SK-N-SH treated with all-trans-retinoic acid at 6 μM for 48 hours (cell line): Measurements from ENCODE around the gene NARS2.

ENCODE experiments used
- ATAC-seq: fragments of 200-7000 bp; cut with Tn5 transposase; 3 replicates; pipeline ENCODE4 v1.9.1; 2020; ENCODE audit warnings: mild to moderate bottlenecking, moderate library complexity
- BACH2 ChIP-seq: fragments of 250-450 bp; sonication (Bioruptor Pico); IDR thresholded peaks from 2 replicates; pipeline ENCODE4 v1.9.0; 2021; ENCODE audit warnings: mild to moderate bottlenecking, borderline replicate concordance
- CSRNP3 ChIP-seq: fragments of 250-450 bp; sonication (Bioruptor Pico); IDR thresholded peaks from 2 replicates; pipeline ENCODE4 v1.5.1; 2021; ENCODE audit warnings: mild to moderate bottlenecking, moderate library complexity
- ESRRG ChIP-seq: fragments of 250-450 bp; sonication (Bioruptor Pico); IDR thresholded peaks from 2 replicates; pipeline ENCODE4 v1.6.1; 2021; ENCODE audit warnings: mild to moderate bottlenecking
- ISL1 ChIP-seq: fragments of 250-450 bp; sonication (Bioruptor Pico); IDR thresholded peaks from 2 replicates; pipeline ENCODE4 v2.1.2; 2022; ENCODE audit warnings: mild to moderate bottlenecking, moderate library complexity
- OSR1 ChIP-seq: fragments of 250-450 bp; sonication (Bioruptor Pico); IDR thresholded peaks from 2 replicates; pipeline ENCODE4 v1.8.0; 2022; ENCODE audit warnings: moderate library complexity, mild to moderate bottlenecking, inconsistent platforms
- PATZ1 ChIP-seq: fragments of 250-450 bp; sonication (Bioruptor Pico); IDR thresholded peaks from 2 replicates; pipeline ENCODE4 v1.8.0; 2020; ENCODE audit warnings: mild to moderate bottlenecking, moderate library complexity, borderline replicate concordance
- PPARA ChIP-seq: fragments of 250-450 bp; sonication (Bioruptor Pico); IDR thresholded peaks from 2 replicates; pipeline ENCODE4 v1.5.0; 2020; ENCODE audit warnings: mild to moderate bottlenecking, borderline replicate concordance
- SNAI2 ChIP-seq: fragments of 250-450 bp; sonication (Bioruptor Pico); IDR thresholded peaks from 2 replicates; pipeline ENCODE4 v1.5.0; 2020; ENCODE audit warnings: mild to moderate bottlenecking, moderate library complexity
- TCF4 ChIP-seq: fragments of 250-450 bp; sonication (Bioruptor Pico); IDR thresholded peaks from 2 replicates; pipeline ENCODE4 v1.8.0; 2021; ENCODE audit warnings: mild to moderate bottlenecking, moderate library complexity, borderline replicate concordance
- ZC3H10 ChIP-seq: fragments of 250-450 bp; sonication (Bioruptor Pico); IDR thresholded peaks from 2 replicates; pipeline ENCODE4 v1.5.1; 2021; ENCODE audit warnings: mild to moderate bottlenecking, moderate library complexity
- ZFP3 ChIP-seq: fragments of 250-450 bp; sonication (Bioruptor Pico); IDR thresholded peaks from 2 replicates; pipeline ENCODE4 v1.5.0; 2020; ENCODE audit warnings: mild to moderate bottlenecking, moderate library complexity
- ZFP30 ChIP-seq: fragments of 450-650 bp; formaldehyde crosslinking; IDR thresholded peaks from 2 replicates; pipeline ENCODE4 v1.5.0; 2022; ENCODE audit warnings: mild to moderate bottlenecking, moderate library complexity
- ZNF565 ChIP-seq: fragments of 450-650 bp; formaldehyde crosslinking; conservative IDR thresholded peaks from 2 replicates; pipeline ENCODE4 v1.5.0; 2020; ENCODE audit warnings: low read depth, mild to moderate bottlenecking, moderate library complexity
- ZNF70 ChIP-seq: fragments of 450-650 bp; formaldehyde crosslinking; IDR thresholded peaks from 2 replicates; pipeline ENCODE4 v1.5.0; 2020; ENCODE audit warnings: mild to moderate bottlenecking, moderate library complexity
- ZNF8 ChIP-seq: fragments of 450-650 bp; formaldehyde crosslinking; IDR thresholded peaks from 2 replicates; pipeline ENCODE4 v1.5.0; 2020; ENCODE audit warnings: mild to moderate bottlenecking, moderate library complexity
- TF ChIP-seq, protein P1 (sequence below): fragments of 250-450 bp; sonication (Bioruptor Pico); IDR thresholded peaks from 2 replicates; pipeline ENCODE4 v1.8.0; 2021; ENCODE audit warnings: low read depth, mild to moderate bottlenecking, moderate library complexity, borderline replicate concordance
- TF ChIP-seq, protein P2 (sequence below): fragments of 250-450 bp; sonication (Bioruptor Pico); IDR thresholded peaks from 2 replicates; pipeline ENCODE4 v1.5.0; 2020; ENCODE audit warnings: mild to moderate bottlenecking, moderate library complexity
- TF ChIP-seq, protein P3 (sequence below): fragments of 250-450 bp; sonication (Bioruptor Pico); IDR thresholded peaks from 2 replicates; pipeline ENCODE4 v1.5.1; 2020; ENCODE audit warnings: low read depth, mild to moderate bottlenecking, moderate library complexity

Gene NARS2

GRCh38 chr11:78428266-78428636 is 146.4 kb downstream of the NARS2 start:
- TF ChIP-seq ZFP3 (CRISPR knock-in tag) (no peak), OSR1 (no peak), ZFP30 (no peak), ZNF70 (no peak), ZNF565 (no peak), PATZ1 (CRISPR knock-in tag) (no peak), ZC3H10 (no peak), TCF4 (CRISPR knock-in tag) (no peak), PPARA (CRISPR knock-in tag) (no peak), CSRNP3 (CRISPR knock-in tag) (no peak), ESRRG (CRISPR knock-in tag) (no peak), BACH2 (CRISPR knock-in tag) (no peak)
- TF ChIP-seq, protein P1, sequence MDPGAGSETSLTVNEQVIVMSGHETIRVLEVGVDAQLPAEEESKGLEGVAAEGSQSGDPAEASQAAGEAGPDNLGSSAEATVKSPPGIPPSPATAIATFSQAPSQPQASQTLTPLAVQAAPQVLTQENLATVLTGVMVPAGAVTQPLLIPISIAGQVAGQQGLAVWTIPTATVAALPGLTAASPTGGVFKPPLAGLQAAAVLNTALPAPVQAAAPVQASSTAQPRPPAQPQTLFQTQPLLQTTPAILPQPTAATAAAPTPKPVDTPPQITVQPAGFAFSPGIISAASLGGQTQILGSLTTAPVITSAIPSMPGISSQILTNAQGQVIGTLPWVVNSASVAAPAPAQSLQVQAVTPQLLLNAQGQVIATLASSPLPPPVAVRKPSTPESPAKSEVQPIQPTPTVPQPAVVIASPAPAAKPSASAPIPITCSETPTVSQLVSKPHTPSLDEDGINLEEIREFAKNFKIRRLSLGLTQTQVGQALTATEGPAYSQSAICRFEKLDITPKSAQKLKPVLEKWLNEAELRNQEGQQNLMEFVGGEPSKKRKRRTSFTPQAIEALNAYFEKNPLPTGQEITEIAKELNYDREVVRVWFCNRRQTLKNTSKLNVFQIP (CRISPR knock-in tag): no peak
- no peak for ATAC-seq

DNA sequence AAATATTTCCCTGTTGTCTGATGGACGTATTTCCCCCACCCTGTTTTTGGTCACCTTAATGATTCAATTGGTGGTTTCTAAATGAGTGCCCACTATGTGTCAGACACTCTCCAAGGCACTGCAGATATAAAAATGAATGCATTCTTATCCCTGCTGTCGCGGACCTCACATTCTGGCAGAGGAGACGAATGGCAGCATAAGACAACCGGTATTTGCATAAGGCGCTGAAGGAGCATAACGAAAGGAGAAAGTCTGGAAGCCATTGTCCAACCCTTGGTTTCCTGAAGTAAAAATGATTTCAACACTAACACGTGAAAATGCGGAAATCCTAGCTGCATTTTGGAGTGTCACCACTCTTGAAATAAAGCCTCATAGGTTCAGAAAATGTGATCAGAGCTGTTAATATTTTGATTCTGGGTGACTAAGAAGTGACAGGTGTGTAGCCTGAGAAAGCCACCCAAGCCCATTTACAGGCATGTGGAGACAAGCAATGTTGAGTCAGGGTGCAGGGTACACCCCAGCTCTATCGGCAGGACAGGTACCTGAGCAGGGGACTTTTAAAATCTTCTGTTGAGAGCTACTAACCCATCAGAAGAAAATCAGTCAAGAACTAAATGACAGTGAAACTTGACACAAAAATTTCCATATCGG is 146.9 kb downstream of the NARS2 start:
- no peak for ATAC-seq
- TF ChIP-seq PATZ1 (CRISPR knock-in tag): no peak

DNA sequence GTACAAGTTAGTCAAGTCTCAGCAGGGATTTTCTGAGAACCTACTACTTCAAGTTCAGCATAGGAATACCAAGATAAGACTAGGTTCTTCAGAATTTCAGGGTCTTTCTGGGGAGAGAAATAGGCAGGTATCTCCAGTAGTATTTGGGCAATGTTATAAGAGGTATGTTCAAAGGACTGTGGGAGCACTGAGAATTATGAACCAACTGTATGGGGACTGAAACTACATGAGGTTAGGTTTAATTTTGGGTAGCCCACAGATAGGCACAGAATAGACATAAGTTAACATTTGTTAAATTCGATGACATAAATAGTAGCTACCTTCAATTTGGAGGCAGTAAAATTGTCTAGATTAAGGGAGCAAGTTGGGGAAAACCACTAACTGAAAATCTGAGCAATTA is 147.8 kb downstream of the NARS2 start:
- TF ChIP-seq ZNF70 (peak; percentile 86), ZFP30 (no peak)
- no peak for ATAC-seq

GRCh38 chr11:78425399-78426070 is 149.1 kb downstream of the NARS2 start:
- TF ChIP-seq, protein P2, sequence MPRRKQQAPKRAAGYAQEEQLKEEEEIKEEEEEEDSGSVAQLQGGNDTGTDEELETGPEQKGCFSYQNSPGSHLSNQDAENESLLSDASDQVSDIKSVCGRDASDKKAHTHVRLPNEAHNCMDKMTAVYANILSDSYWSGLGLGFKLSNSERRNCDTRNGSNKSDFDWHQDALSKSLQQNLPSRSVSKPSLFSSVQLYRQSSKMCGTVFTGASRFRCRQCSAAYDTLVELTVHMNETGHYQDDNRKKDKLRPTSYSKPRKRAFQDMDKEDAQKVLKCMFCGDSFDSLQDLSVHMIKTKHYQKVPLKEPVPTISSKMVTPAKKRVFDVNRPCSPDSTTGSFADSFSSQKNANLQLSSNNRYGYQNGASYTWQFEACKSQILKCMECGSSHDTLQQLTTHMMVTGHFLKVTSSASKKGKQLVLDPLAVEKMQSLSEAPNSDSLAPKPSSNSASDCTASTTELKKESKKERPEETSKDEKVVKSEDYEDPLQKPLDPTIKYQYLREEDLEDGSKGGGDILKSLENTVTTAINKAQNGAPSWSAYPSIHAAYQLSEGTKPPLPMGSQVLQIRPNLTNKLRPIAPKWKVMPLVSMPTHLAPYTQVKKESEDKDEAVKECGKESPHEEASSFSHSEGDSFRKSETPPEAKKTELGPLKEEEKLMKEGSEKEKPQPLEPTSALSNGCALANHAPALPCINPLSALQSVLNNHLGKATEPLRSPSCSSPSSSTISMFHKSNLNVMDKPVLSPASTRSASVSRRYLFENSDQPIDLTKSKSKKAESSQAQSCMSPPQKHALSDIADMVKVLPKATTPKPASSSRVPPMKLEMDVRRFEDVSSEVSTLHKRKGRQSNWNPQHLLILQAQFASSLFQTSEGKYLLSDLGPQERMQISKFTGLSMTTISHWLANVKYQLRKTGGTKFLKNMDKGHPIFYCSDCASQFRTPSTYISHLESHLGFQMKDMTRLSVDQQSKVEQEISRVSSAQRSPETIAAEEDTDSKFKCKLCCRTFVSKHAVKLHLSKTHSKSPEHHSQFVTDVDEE (CRISPR knock-in tag): peak; percentile 26
- TF ChIP-seq SNAI2 (peak; percentile 66; the same call in 1 of the 2 replicates), ISL1 (CRISPR knock-in tag) (0 out of 2 replicates have a peak, but pooled peaks have one; percentile 5), ZNF8 (peak; percentile 74; the same call in 1 of the 2 replicates), CSRNP3 (CRISPR knock-in tag) (no peak)
- TF ChIP-seq, protein P3, sequence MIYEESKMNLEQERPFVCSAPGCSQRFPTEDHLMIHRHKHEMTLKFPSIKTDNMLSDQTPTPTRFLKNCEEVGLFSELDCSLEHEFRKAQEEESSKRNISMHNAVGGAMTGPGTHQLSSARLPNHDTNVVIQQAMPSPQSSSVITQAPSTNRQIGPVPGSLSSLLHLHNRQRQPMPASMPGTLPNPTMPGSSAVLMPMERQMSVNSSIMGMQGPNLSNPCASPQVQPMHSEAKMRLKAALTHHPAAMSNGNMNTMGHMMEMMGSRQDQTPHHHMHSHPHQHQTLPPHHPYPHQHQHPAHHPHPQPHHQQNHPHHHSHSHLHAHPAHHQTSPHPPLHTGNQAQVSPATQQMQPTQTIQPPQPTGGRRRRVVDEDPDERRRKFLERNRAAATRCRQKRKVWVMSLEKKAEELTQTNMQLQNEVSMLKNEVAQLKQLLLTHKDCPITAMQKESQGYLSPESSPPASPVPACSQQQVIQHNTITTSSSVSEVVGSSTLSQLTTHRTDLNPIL (CRISPR knock-in tag): no peak
- TF ChIP-seq, all 23 proteins: peak for 4
- peak; percentile 50; the same call in 2 of the 3 replicates for ATAC-seq
